ENCODE results near the gene IPO7.

- TF ChIP-seq POLR2A (IDR thresholded peaks at IDR 0.05) = no peak
- TF ChIP-seq CTCF (IDR thresholded peaks at IDR 0.05) = no peak
- no peak for TF ChIP-seq EP300 (IDR thresholded peaks at IDR 0.05)
- no peak for TF ChIP-seq POLR2AphosphoS5 (IDR thresholded peaks at IDR 0.05)
Observed at GRCh38 chr11:9351321-9351881, 33.1 kb upstream of the IPO7 start.
